GM23248 (cell line): Measurements from ENCODE around the gene TROAP.

Source experiments
- EZH2 ChIP-seq: fragments of 200-600 bp; sonication (generic); IDR thresholded peaks from 2 replicates; pipeline ENCODE4 v1.6.1; 2018; ENCODE audit warnings: antibody characterized with exemption, mild to moderate bottlenecking; ENCODE audit not compliant: insufficient read depth, poor library complexity, severe bottlenecking
- EZH2phosphoT487 ChIP-seq: fragments of 200-600 bp; sonication (generic); IDR thresholded peaks from 2 replicates; pipeline ENCODE4 v1.6.1; 2018; ENCODE audit warnings: antibody characterized with exemption, moderate library complexity, mild to moderate bottlenecking, low read depth; ENCODE audit not compliant: insufficient read depth

DNA sequence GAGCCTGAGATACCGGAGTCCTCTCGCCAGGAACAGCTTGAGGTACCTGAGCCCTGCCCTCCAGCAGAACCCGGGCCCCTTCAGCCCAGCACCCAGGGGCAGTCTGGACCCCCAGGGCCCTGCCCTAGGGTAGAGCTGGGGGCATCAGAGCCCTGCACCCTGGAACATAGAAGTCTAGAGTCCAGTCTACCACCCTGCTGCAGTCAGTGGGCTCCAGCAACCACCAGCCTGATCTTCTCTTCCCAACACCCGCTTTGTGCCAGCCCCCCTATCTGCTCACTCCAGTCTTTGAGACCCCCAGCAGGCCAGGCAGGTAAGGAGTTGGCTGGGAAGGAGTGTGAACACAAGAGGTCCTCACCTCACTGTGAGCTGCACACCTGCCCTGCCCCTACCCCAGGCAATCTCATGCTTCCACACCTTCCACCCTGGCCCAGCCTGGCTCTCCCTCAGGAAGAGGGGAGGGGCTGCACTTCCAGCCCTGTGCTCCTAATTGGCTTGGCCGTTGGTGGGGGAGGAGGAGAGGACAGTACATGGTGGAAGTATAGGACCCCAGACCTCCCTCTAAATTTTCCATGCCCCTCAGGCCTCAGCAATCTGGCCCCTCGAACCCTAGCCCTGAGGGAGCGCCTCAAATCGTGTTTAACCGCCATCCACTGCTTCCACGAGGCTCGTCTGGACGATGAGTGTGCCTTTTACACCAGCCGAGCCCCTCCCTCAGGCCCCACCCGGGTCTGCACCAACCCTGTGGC, 7.8 kb downstream of the TROAP start:
- TF ChIP-seq EZH2phosphoT487 (no peak), EZH2 (no peak)
